ENCODE data around the gene NEMP2. TPM values are rescaled to one million over a fixed set of nuclear protein-coding genes. Genes with fewer than 3 reads are reported as not detected.
A peak's percentile ranks its signal among the peaks of the same experiment; 100 is the strongest.

NEMP2 gene
- polyA plus RNA-seq, 1 donor (not counting 4 experiments of a cell fraction or from before 2014, with no cell fraction given): 2.1 TPM

DNA sequence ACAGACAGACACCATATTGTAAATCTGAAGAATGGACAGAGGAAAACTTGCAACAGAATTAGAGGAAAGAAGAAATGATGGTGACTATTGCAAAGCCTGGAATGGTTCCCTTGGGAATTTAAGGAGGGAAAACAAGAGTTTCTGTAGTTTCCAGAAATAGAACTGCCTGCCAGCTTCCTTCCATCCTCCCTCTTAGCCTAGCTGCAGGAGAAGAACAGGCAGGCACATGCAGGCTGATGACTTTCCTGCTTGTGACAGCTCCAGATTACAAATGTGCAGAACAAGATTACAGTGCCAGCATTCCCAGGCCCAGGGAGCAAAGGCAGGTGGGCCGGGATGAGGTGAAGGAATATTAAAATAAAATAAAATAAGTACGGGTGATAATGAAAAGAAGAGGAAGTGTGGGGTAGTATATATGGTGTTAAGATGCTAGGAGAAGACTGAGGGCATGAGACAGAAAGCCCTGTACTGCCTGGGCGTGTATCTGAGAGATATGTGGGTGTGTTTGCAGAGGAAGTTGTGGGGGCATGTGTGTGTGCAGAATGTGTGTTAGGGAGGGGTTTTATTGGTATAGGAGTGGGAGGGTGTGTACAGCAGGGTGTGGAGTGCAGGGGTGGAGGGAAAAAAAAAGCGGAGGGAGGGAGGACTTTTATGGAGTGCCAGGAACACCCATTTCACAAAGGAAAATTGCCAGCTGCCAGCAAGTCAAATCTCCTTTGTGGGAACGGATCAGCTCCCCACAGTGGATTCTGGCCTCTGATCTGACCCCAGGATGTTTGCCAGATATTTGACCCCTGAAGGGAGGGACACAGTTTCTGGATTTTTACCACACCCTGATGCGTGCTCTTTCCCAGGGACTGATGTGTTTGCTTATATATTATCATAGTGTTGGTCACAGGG lies 43.9 kb upstream of the NEMP2 start:
- H3K27ac ChIP-seq (ENCODE audit: control insufficient read depth, insufficient read depth, low read length): peak overlapping the region; percentile 81
- peak overlapping the region; percentile 58 for H3K9ac ChIP-seq (ENCODE audit: control insufficient read depth, extremely low read depth, insufficient read depth, low read length)
- H3K4me1 ChIP-seq (ENCODE audit: control insufficient read depth, extremely low read depth, insufficient read depth, low read length): peaks cover 50% of the 10 kb centered on the region
- no peaks in the 10 kb centered on the region for H3K27me3 ChIP-seq (ENCODE audit: control insufficient read depth, extremely low read depth, insufficient read depth, low read length)
- H2AFZ ChIP-seq (ENCODE audit: control insufficient read depth, low read length): peak overlapping the region; percentile 52
- no peaks in the 10 kb centered on the region for H3K79me2 ChIP-seq (ENCODE audit: control insufficient read depth, insufficient read depth, low read length)
- dilution Hi-C loops (cut with MboI; ENCODE audit: extremely low pct_ligation_motif_present, low sequenced_read_pairs): no loop called here
- no peaks in the 10 kb centered on the region for H3K36me3 ChIP-seq (ENCODE audit: control insufficient read depth in 2 of 2, extremely low read depth in 1 of 2, insufficient read depth in 2 of 2, low read length in 2 of 2)
- H3K9me1 ChIP-seq (ENCODE audit: control insufficient read depth, extremely low read depth, insufficient read depth, low read length): no peaks in the 10 kb centered on the region
- H3K4me2 ChIP-seq (ENCODE audit: control insufficient read depth, extremely low read depth, insufficient read depth, low read depth, low read length): peak overlapping the region; percentile 77
- FAIRE-seq (peak; percentile 88), DNase-seq (ENCODE audit: low read depth, low spot score) (no peak)
- H3K9me3 ChIP-seq (ENCODE audit: control insufficient read depth, low read depth, low read length): no peaks in the 10 kb centered on the region
- H3K4me3 ChIP-seq (ENCODE audit: control insufficient read depth in 2 of 3, extremely low read depth in 1 of 3, insufficient read depth in 2 of 3, low read depth in 1 of 3, low read length in 3 of 3): peak overlapping the region in 1 of 3 experiments; percentile 47
- no peaks in the 10 kb centered on the region for H4K20me1 ChIP-seq (ENCODE audit: control insufficient read depth, extremely low read depth, insufficient read depth, low read length)
- no peak for TF ChIP-seq CTCF (optimal IDR thresholded peaks at IDR 0.05 in 1 of 3, IDR thresholded peaks at IDR 0.05 in 1 of 3, conservative IDR thresholded peaks at IDR 0.05 in 1 of 3; ENCODE audit: extremely low read depth in 1 of 3, insufficient read depth in 2 of 3, low read length in 3 of 3)
- TF ChIP-seq EZH2 (IDR thresholded peaks at IDR 0.05; ENCODE audit: low read length): no peak

DNA sequence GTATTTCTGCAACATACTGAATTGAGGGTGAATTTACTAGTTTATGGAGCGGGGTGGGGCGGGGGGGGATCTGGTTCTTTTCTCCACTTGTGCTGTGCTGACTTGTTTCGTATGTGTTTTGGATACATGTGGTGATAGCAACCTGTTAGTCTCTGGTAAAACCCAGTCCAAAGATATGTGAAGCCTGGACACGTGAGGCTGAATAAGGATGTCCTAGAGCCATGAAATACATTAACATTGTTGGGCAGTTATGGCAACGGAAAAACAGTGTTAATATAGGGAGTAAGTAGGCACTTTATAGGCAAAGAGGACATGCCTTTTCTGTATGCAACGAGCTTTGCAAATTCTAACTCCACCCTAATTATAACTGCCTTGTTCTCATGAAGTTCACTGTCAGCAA lies 42.1 kb upstream of the NEMP2 start:
- no peaks in the 10 kb centered on the region for H3K27me3 ChIP-seq (ENCODE audit: control insufficient read depth, extremely low read depth, insufficient read depth, low read length)
- no peaks in the 10 kb centered on the region for H4K20me1 ChIP-seq (ENCODE audit: control insufficient read depth, extremely low read depth, insufficient read depth, low read length)
- DNase-seq (ENCODE audit: low read depth, low spot score) (no peak), FAIRE-seq (peak; percentile 87)
- H3K36me3 ChIP-seq (ENCODE audit: control insufficient read depth in 2 of 2, extremely low read depth in 1 of 2, insufficient read depth in 2 of 2, low read length in 2 of 2): no peaks in the 10 kb centered on the region
- H3K9me1 ChIP-seq (ENCODE audit: control insufficient read depth, extremely low read depth, insufficient read depth, low read length): no peaks in the 10 kb centered on the region
- H3K4me1 ChIP-seq (ENCODE audit: control insufficient read depth, extremely low read depth, insufficient read depth, low read length): peaks cover 66% of the 10 kb centered on the region
- H3K4me2 ChIP-seq (ENCODE audit: control insufficient read depth, extremely low read depth, insufficient read depth, low read depth, low read length): peak overlapping the region; percentile 72
- H3K27ac ChIP-seq (ENCODE audit: control insufficient read depth, insufficient read depth, low read length): peak overlapping the region; percentile 81
- peak overlapping the region; percentile 62 for H3K9ac ChIP-seq (ENCODE audit: control insufficient read depth, extremely low read depth, insufficient read depth, low read length)
- peak overlapping the region; percentile 74 for H2AFZ ChIP-seq (ENCODE audit: control insufficient read depth, low read length)
- H3K9me3 ChIP-seq (ENCODE audit: control insufficient read depth, low read depth, low read length): no peaks in the 10 kb centered on the region
- no peak for TF ChIP-seq CTCF (optimal IDR thresholded peaks at IDR 0.05 in 1 of 3, IDR thresholded peaks at IDR 0.05 in 1 of 3, conservative IDR thresholded peaks at IDR 0.05 in 1 of 3; ENCODE audit: extremely low read depth in 1 of 3, insufficient read depth in 2 of 3, low read length in 3 of 3)
- no peak for TF ChIP-seq EZH2 (IDR thresholded peaks at IDR 0.05; ENCODE audit: low read length)
- H3K4me3 ChIP-seq (ENCODE audit: control insufficient read depth in 2 of 3, extremely low read depth in 1 of 3, insufficient read depth in 2 of 3, low read depth in 1 of 3, low read length in 3 of 3): peak overlapping the region in 1 of 3 experiments; percentile 18
- dilution Hi-C loops (cut with MboI; ENCODE audit: extremely low pct_ligation_motif_present, low sequenced_read_pairs): no loop called here
- H3K79me2 ChIP-seq (ENCODE audit: control insufficient read depth, insufficient read depth, low read length): no peaks in the 10 kb centered on the region
